Ishikawa (cell line): ENCODE data around the gene RGSL1.

Experiments used
- CEBPB ChIP-seq: IDR thresholded peaks from 2 replicates; pipeline ENCODE4 v1.6.1; 2012
- CREB1 ChIP-seq: IDR thresholded peaks from 2 replicates; pipeline ENCODE4 v1.6.1; 2012; ENCODE audit warnings: low read depth
- EGR1 ChIP-seq: IDR thresholded peaks from 2 replicates; pipeline ENCODE4 v1.6.1; 2012
- EP300 ChIP-seq: IDR thresholded peaks from 2 replicates; pipeline ENCODE4 v1.6.1; 2012; ENCODE audit warnings: borderline replicate concordance
- FOXM1 ChIP-seq: IDR thresholded peaks from 2 replicates; pipeline ENCODE4 v1.6.1; 2012; ENCODE audit warnings: low read depth, borderline replicate concordance
- NFIC ChIP-seq: IDR thresholded peaks from 2 replicates; pipeline ENCODE4 v1.6.1; 2012
- RAD21 ChIP-seq: IDR thresholded peaks from 2 replicates; pipeline ENCODE4 v1.6.1; 2012; ENCODE audit warnings: low read depth
- TAF1 ChIP-seq: IDR thresholded peaks from 2 replicates; pipeline ENCODE4 v1.6.1; 2012; ENCODE audit warnings: low read depth, mild to moderate bottlenecking
- TCF12 ChIP-seq: IDR thresholded peaks from 2 replicates; pipeline ENCODE4 v1.6.1; 2012; ENCODE audit warnings: low read depth
- TEAD4 ChIP-seq: IDR thresholded peaks from 2 replicates; pipeline ENCODE4 v1.6.1; 2012
- YY1 ChIP-seq: IDR thresholded peaks from 2 replicates; pipeline ENCODE4 v1.6.1; 2012; ENCODE audit warnings: low read depth
- ZBTB7A ChIP-seq: IDR thresholded peaks from 2 replicates; pipeline ENCODE4 v1.6.1; 2012; ENCODE audit warnings: low read depth
- TF ChIP-seq, protein P1 (sequence below): IDR thresholded peaks from 2 replicates; pipeline ENCODE4 v1.6.1; 2012; ENCODE audit warnings: low read depth, mild to moderate bottlenecking
- TF ChIP-seq, protein P2 (sequence below): IDR thresholded peaks from 2 replicates; pipeline ENCODE4 v1.6.1; 2012
- TF ChIP-seq, protein P3 (sequence below): IDR thresholded peaks from 2 replicates; pipeline ENCODE4 v1.6.1; 2012

Gene RGSL1

DNA sequence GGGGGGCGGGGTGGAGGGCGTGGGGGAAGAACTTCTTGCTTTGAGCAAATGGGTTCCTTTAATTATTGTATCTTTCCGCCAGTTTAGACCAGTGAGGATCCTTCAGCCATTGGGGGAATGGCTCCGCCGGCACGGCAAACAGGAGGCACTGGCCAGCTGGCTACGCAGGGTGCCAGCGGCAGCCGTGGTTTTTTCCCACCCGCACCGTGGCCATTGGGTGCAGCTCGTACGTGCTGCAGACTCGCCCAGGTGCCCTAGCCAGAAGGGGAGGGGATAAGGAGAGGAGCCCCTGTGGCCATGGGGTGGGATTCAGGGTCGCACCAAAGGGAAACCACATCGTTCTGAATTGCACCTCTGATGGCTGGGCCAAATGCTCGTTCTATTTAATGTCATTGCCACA is 65.6 kb downstream of the RGSL1 start:
- TF ChIP-seq, protein P1, sequence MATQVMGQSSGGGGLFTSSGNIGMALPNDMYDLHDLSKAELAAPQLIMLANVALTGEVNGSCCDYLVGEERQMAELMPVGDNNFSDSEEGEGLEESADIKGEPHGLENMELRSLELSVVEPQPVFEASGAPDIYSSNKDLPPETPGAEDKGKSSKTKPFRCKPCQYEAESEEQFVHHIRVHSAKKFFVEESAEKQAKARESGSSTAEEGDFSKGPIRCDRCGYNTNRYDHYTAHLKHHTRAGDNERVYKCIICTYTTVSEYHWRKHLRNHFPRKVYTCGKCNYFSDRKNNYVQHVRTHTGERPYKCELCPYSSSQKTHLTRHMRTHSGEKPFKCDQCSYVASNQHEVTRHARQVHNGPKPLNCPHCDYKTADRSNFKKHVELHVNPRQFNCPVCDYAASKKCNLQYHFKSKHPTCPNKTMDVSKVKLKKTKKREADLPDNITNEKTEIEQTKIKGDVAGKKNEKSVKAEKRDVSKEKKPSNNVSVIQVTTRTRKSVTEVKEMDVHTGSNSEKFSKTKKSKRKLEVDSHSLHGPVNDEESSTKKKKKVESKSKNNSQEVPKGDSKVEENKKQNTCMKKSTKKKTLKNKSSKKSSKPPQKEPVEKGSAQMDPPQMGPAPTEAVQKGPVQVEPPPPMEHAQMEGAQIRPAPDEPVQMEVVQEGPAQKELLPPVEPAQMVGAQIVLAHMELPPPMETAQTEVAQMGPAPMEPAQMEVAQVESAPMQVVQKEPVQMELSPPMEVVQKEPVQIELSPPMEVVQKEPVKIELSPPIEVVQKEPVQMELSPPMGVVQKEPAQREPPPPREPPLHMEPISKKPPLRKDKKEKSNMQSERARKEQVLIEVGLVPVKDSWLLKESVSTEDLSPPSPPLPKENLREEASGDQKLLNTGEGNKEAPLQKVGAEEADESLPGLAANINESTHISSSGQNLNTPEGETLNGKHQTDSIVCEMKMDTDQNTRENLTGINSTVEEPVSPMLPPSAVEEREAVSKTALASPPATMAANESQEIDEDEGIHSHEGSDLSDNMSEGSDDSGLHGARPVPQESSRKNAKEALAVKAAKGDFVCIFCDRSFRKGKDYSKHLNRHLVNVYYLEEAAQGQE: no peak
- TF ChIP-seq NFIC (no peak), EP300 (no peak), YY1 (no peak), TEAD4 (no peak), FOXM1 (no peak), TAF1 (no peak), ZBTB7A (no peak), EGR1 (no peak), CREB1 (no peak), CEBPB (no peak), TCF12 (no peak), RAD21 (no peak)
- TF ChIP-seq, protein P2, sequence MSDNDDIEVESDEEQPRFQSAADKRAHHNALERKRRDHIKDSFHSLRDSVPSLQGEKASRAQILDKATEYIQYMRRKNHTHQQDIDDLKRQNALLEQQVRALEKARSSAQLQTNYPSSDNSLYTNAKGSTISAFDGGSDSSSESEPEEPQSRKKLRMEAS: no peak
- TF ChIP-seq, protein P3, sequence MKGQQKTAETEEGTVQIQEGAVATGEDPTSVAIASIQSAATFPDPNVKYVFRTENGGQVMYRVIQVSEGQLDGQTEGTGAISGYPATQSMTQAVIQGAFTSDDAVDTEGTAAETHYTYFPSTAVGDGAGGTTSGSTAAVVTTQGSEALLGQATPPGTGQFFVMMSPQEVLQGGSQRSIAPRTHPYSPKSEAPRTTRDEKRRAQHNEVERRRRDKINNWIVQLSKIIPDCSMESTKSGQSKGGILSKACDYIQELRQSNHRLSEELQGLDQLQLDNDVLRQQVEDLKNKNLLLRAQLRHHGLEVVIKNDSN: no peak

DNA sequence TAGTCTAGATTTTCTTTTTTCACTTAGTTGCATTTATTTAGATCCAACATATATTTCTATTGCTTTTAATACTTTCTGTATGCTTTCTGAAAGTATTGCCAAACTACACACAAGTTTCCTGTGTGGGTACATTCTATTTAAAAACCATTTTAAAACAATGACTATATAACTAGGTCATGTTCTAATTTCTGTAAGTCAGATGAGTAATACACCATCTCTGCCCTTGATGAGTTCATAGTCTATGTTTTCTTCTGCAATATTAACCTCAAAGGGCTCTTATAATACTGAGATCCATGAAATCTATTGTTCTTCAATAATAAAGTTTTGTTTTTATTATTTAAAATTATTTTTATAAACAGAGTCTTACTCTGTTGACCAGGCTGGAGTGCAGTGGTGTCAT is 70.8 kb downstream of the RGSL1 start:
- TF ChIP-seq EGR1 (no peak), TCF12 (no peak), TAF1 (no peak), YY1 (no peak)
- TF ChIP-seq, protein P3: no peak

DNA sequence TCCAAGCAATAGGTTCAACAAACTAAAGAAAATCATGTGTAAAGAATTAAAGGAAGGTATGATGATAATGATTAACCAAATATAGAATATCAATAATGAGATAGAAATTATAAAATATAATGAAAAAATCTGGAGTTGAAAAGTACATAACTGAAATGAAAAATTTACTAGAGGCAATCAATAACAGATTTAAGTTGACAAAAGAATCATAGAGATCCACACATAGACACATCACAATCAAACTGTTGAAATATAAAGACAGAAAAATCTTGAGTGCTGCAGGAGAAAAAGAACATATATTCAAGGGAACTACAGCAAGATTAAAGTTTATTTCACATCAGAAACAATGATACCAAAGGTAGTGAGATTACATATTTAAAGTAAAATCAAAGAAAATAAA is 75.4 kb downstream of the RGSL1 start:
- TF ChIP-seq YY1 (no peak), CEBPB (no peak), FOXM1 (no peak)

DNA sequence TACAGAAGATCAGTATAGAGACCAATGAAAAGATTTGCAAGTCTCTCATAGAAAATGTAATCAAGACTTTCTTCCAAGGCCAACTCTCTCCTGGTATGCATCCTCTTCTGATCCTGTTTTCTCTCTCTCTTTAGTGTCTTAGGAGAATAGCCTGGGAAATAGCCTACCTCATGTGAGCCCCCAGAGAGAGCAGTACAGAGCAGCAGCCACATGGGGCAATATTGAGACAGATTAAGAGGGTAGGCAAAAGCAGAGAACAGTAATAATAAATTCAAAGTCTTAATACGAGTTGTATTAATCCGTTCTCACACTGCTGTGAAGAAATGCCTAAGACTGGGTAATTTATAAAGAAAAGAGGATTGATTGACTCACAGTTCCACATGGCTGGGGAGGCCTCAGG is 77.7 kb downstream of the RGSL1 start:
- TF ChIP-seq, protein P1: no peak
- no peak for TF ChIP-seq TCF12
- TF ChIP-seq CREB1: no peak
- no peak for TF ChIP-seq CEBPB
- TF ChIP-seq TAF1: no peak
- no peak for TF ChIP-seq EGR1
- TF ChIP-seq, protein P2: no peak
- TF ChIP-seq NFIC: no peak
- TF ChIP-seq YY1: no peak
- no peak for TF ChIP-seq EP300
- no peak for TF ChIP-seq TEAD4
- no peak for TF ChIP-seq ZBTB7A
- TF ChIP-seq FOXM1: no peak

DNA sequence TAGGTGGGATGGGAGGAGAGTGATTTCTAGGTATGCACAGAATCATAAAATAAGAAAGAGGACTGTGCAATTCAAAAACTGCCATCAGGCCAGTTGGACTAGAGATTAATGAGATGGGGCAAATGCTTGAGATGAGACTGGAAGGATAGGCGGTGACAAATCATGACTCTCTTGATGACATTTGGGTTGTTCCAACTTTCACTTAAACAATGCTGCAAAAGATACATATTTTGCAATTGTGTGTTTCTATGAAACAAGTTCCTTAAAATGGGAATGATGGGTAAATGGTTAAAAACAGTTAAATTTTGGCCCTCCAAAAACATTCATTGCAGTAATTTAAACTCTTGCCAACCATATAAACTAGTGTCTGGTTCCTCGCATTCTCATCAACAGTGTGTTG is 84.0 kb downstream of the RGSL1 start:
- TF ChIP-seq EP300: no peak
- TF ChIP-seq NFIC: no peak
- TF ChIP-seq, protein P1: no peak
- no peak for TF ChIP-seq FOXM1
- TF ChIP-seq TEAD4: no peak
- no peak for TF ChIP-seq YY1
- TF ChIP-seq ZBTB7A: no peak
- no peak for TF ChIP-seq EGR1
- TF ChIP-seq CEBPB: no peak
- TF ChIP-seq, protein P2: no peak
- no peak for TF ChIP-seq TCF12
- TF ChIP-seq, protein P3: no peak
